ENCODE results near the gene NKD2.

DNA sequence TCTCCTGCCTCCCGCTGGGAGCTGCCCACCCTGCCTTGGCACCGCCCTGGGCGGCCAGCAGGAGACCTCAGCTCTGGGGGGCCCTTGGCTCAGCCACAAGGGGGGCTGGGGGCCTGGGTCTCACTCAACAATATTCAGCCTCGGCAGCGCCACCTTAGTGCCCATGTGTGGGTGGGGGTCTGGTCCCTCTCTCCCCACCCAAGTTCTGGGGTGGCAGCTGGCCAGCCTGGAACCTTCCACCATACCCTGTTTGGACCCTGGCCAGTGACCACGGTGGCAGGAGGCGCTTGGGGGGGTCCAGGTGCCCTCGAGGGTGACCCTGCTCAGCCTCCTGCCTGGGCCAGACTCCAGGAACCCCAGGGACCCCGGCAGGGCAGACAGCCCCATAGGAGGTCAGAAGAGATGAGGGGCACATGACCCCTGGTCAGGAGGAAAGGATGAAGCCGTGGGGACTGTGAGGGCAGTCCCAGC is 22.2 kb downstream of the NKD2 start:
- TF ChIP-seq, protein P1, sequence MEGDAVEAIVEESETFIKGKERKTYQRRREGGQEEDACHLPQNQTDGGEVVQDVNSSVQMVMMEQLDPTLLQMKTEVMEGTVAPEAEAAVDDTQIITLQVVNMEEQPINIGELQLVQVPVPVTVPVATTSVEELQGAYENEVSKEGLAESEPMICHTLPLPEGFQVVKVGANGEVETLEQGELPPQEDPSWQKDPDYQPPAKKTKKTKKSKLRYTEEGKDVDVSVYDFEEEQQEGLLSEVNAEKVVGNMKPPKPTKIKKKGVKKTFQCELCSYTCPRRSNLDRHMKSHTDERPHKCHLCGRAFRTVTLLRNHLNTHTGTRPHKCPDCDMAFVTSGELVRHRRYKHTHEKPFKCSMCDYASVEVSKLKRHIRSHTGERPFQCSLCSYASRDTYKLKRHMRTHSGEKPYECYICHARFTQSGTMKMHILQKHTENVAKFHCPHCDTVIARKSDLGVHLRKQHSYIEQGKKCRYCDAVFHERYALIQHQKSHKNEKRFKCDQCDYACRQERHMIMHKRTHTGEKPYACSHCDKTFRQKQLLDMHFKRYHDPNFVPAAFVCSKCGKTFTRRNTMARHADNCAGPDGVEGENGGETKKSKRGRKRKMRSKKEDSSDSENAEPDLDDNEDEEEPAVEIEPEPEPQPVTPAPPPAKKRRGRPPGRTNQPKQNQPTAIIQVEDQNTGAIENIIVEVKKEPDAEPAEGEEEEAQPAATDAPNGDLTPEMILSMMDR (IDR thresholded peaks at IDR 0.05 in 8 of 11, conservative IDR thresholded peaks at IDR 0.05 in 3 of 11) = no peak
- TF ChIP-seq POLR2A (IDR thresholded peaks at IDR 0.05) (no peak), POLR2AphosphoS5 (IDR thresholded peaks at IDR 0.05) (no peak)
